GM12878 (cell line): Measurements from ENCODE around the gene DPP6. TPM values are rescaled to one million over a fixed set of nuclear protein-coding genes. Genes with fewer than 3 reads are reported as not detected.

ENCODE experiments used
- ATAC-seq: fragments of 200-7000 bp; cut with Tn5 transposase; 3 replicates; pipeline ENCODE4 v1.9.1; 2020; ENCODE audit warnings: mild to moderate bottlenecking, moderate library complexity
- BruUV-seq: library from RNA; stranded (reverse); fragments of 400-500 nt; replicated peaks from 2 replicates; lab custom pipeline; 2021; lab: Mats Ljungman, UMichigan
- CTCF ChIA-PET: fragments of 300-600 bp; sonication (Branson Sonifier 250); formaldehyde crosslinking; extraction: SDS; loops from one replicate; lab custom pipeline; 2021; ENCODE audit warnings: inconsistent platforms; lab: Yijun Ruan, JAX
- POLR2A ChIA-PET: fragments of 350-600 bp; formaldehyde crosslinking; extraction: SDS; loops from one replicate; lab custom pipeline; 2021; ENCODE audit warnings: inconsistent platforms; lab: Charles Lee
- RAD21 ChIA-PET: fragments of 300-600 bp; sonication (Branson Sonifier 250); formaldehyde crosslinking; loops from one replicate; lab custom pipeline; 2023; ENCODE audit warnings: antibody characterized with exemption; ENCODE audit not compliant: unreplicated experiment; lab: Charles Lee
- SMC1A ChIA-PET: fragments of 300-600 bp; sonication (Branson Sonifier 250); formaldehyde crosslinking; loops from one replicate; lab custom pipeline; 2023; ENCODE audit not compliant: unreplicated experiment, uncharacterized antibody; lab: Charles Lee
- DNase-seq: peaks from one replicate; pipeline ENCODE4 v3.0.0-alpha.2; 2011; ENCODE audit warnings: low read depth, low spot score
- FAIRE-seq: peaks from 3 replicates; lab custom pipeline; 2011; peaks lifted over from hg19 to GRCh38; lab: Jason Lieb, UNC
- H2AFZ ChIP-seq: 2 replicates; pipeline ENCODE4 v1.6.0; 2011; ENCODE audit warnings: low read depth, low read length, control low read depth; ENCODE audit not compliant: control insufficient read depth
- H3K27ac ChIP-seq: 2 replicates; pipeline ENCODE4 v1.5.1; 2011; ENCODE audit warnings: control low read depth; ENCODE audit not compliant: control insufficient read depth, insufficient read depth
- H3K27me3 ChIP-seq, 2 experiments: replicated peaks in 1 of 2; 2 replicates each; pipeline versions ENCODE4 v1.6.0 to v1.6.1; 2011; ENCODE audit warnings: low read length in 1 of 2; ENCODE audit not compliant: control insufficient read depth in 2 of 2, insufficient read depth in 2 of 2
- H3K36me3 ChIP-seq, 2 experiments: 2 replicates each; pipeline ENCODE4 v1.5.1; 2011; ENCODE audit warnings: low read length in 1 of 2; ENCODE audit not compliant: control insufficient read depth in 2 of 2, insufficient read depth in 2 of 2
- H3K4me1 ChIP-seq: 2 replicates; pipeline ENCODE4 v1.6.1; 2011; ENCODE audit warnings: mild to moderate bottlenecking, low read length, moderate library complexity, mixed read lengths; ENCODE audit not compliant: control insufficient read depth, insufficient read depth
- H3K4me2 ChIP-seq: 2 replicates; pipeline ENCODE4 v1.6.0; 2011; ENCODE audit warnings: control low read depth; ENCODE audit not compliant: control insufficient read depth, insufficient read depth
- H3K4me3 ChIP-seq: fragments of 200-600 bp; sonication (generic); 2 replicates; pipeline ENCODE4 v1.5.1; 2016
- H3K79me2 ChIP-seq: 2 replicates; pipeline ENCODE4 v1.6.0; 2011; ENCODE audit warnings: low read length; ENCODE audit not compliant: control insufficient read depth, insufficient read depth
- H3K9ac ChIP-seq: 2 replicates; pipeline ENCODE4 v1.8.0; 2011; ENCODE audit warnings: low read length, control low read depth, mixed read lengths; ENCODE audit not compliant: control insufficient read depth, insufficient read depth
- H3K9me3 ChIP-seq: replicated peaks from 3 replicates; pipeline ENCODE4 v1.5.1; 2011; ENCODE audit warnings: mild to moderate bottlenecking, low read length; ENCODE audit not compliant: control insufficient read depth, insufficient read depth
- H4K20me1 ChIP-seq: 2 replicates; pipeline ENCODE4 v1.6.0; 2011; ENCODE audit not compliant: control insufficient read depth, insufficient read depth
- BMI1 ChIP-seq: fragments of 450-650 bp; IDR thresholded peaks from 2 replicates; pipeline ENCODE4 v1.6.1; 2016; ENCODE audit warnings: mild to moderate bottlenecking, moderate library complexity, borderline replicate concordance
- CHD4 ChIP-seq: fragments of 200-600 bp; sonication (generic); IDR thresholded peaks from 2 replicates; pipeline ENCODE4 v1.6.1; 2016; ENCODE audit warnings: mild to moderate bottlenecking
- FOXK2 ChIP-seq: fragments of 450-650 bp; IDR thresholded peaks from 2 replicates; pipeline ENCODE4 v1.6.1; 2017; ENCODE audit warnings: mild to moderate bottlenecking, moderate library complexity
- HSF1 ChIP-seq: fragments of 150-350 bp; IDR thresholded peaks from 2 replicates; pipeline ENCODE4 v1.6.1; 2014; ENCODE audit warnings: mild to moderate bottlenecking, low read depth, low read length
- MEF2A ChIP-seq: IDR thresholded peaks from 2 replicates; pipeline ENCODE4 v1.6.1; 2011; ENCODE audit warnings: low read depth, mild to moderate bottlenecking, low read length, moderate library complexity; ENCODE audit not compliant: insufficient read depth
- MXI1 ChIP-seq: fragments of 150-350 bp; IDR thresholded peaks from 2 replicates; pipeline ENCODE4 v1.6.1; 2011; ENCODE audit warnings: low read depth, mild to moderate bottlenecking, inconsistent platforms, low read length, improper control_type of control experiment
- PML ChIP-seq: IDR thresholded peaks from 2 replicates; pipeline ENCODE4 v1.6.1; 2012; ENCODE audit warnings: low read length, inconsistent platforms
- RFX5 ChIP-seq: IDR thresholded peaks from 2 replicates; pipeline ENCODE4 v1.6.1; 2011; ENCODE audit warnings: low read depth, low read length, improper control_type of control experiment
- SIN3A ChIP-seq: IDR thresholded peaks from 2 replicates; pipeline ENCODE4 v1.6.1; 2012; ENCODE audit warnings: low read depth, low read length, improper control_type of control experiment
- SP1 ChIP-seq: IDR thresholded peaks from one replicate; pipeline ENCODE4 v1.6.1; 2011; ENCODE audit warnings: low read depth, low read length
- SUZ12 ChIP-seq: fragments of 200-600 bp; sonication (generic); IDR thresholded peaks from one replicate; pipeline ENCODE4 v1.6.1; 2018; ENCODE audit warnings: antibody characterized with exemption, mild to moderate bottlenecking; ENCODE audit not compliant: unreplicated experiment
- YY1 ChIP-seq: IDR thresholded peaks from 2 replicates; pipeline ENCODE4 v1.6.1; 2011; ENCODE audit warnings: low read depth, mild to moderate bottlenecking, low read length
- ZZZ3 ChIP-seq: IDR thresholded peaks from 2 replicates; pipeline ENCODE4 v1.6.1; 2011; ENCODE audit warnings: low read depth; ENCODE audit not compliant: control insufficient read depth, insufficient read length
- WGBS: methylation state at CpG from one replicate; pipeline ENCODE4 v1.1.6; 2016; ENCODE audit warnings: low lambda C conversion rate; ENCODE audit not compliant: insufficient replicate concordance, insufficient coverage; ENCODE audit errors: missing lambda C conversion rate; 5-methylcytosine and 5-hydroxymethylcytosine counted together
- in situ Hi-C: fragments of 300-500 bp; cut with MboI; formaldehyde crosslinking; loops from 9 replicates; pipeline ENCODE4 v1.14.3; 2018; ENCODE audit warnings: mixed read lengths
- intact Hi-C: fragments of 100-400 bp; cut with micrococcal nuclease; formaldehyde crosslinking; loops from one replicate; pipeline ENCODE4 v1.14.2; 2022; ENCODE audit not compliant: unreplicated experiment
- polyA plus RNA-seq, 11 experiments: library from polyadenylated mRNA; depleted of rRNA in 4 of 11; unstranded in 6 of 11; stranded (reverse) in 5 of 11; fragments of >200 nt; fragmentation: Nextera tagmentation in 4 of 11; fragmentation: Illumina TruSeq in 1 of 11; extraction: Ambion mirVana in 4 of 11; extraction: Trizol in 1 of 11; gene quantifications; 1 replicate in 1 of 11; 2 replicates in 10 of 11; pipeline versions ENCODE4 v1.2.1 to v1.2.3, GENCODE V29; 2011 to 2016; ENCODE audit warnings: inconsistent platforms in 2 of 11, missing spikeins in 2 of 11, low read depth in 1 of 11
- total RNA-seq, 4 experiments: library from RNA; depleted of rRNA in 3 of 4; stranded (reverse); fragments of >200 nt in 3 of 4; fragmentation: Illumina TruSeq in 1 of 4; extraction: Trizol in 1 of 4; gene quantifications; 2 replicates each; pipeline versions ENCODE4 v1.2.1 to v1.2.3, GENCODE V29; 2013 to 2021
- TF ChIP-seq, protein P1 (sequence below): fragments of 450-650 bp; IDR thresholded peaks from 2 replicates; pipeline ENCODE4 v1.6.1; 2016; ENCODE audit warnings: mild to moderate bottlenecking
- TF ChIP-seq, protein P2 (sequence below): IDR thresholded peaks from 2 replicates; pipeline ENCODE4 v1.6.1; 2012; ENCODE audit warnings: low read length, inconsistent platforms

Gene DPP6
- total and polyA plus RNA-seq, 10 of the 15 experiments (the other 5 are each of a cell fraction or from before 2014, with no cell fraction given): not detected

DNA sequence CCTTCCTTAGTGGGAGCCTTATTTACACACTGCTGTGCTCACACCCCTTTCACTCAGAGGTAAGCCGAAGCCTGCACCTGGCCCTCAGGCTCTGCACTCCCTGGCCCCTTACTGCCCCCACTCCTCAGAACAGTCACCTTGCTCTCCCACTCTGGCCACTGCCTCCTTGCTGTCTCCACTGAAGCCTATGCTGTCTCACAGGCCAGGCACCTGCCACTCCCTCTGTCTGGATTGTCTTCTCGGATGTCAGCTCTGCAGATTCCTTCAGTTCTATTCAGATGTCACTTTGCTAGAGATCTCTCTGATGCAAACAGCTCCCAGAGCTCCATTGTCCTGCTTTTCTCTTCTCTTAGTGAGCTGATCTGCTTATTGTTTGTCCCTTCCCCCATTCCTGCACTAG lies 390.7 kb downstream of the DPP6 start:
- ChIA-PET POLR2A (no interaction called here), CTCF (no interaction called here)
- no peak for FAIRE-seq
- no peak overlapping the region for H3K4me2 ChIP-seq
- WGBS: 0% methylated on average over 2 of the region's 2 CpGs
- H3K9ac ChIP-seq: no peak overlapping the region
- H4K20me1 ChIP-seq: no peaks in the 10 kb centered on the region
- no peaks in the 10 kb centered on the region for H3K36me3 ChIP-seq
- TF ChIP-seq, protein P1, sequence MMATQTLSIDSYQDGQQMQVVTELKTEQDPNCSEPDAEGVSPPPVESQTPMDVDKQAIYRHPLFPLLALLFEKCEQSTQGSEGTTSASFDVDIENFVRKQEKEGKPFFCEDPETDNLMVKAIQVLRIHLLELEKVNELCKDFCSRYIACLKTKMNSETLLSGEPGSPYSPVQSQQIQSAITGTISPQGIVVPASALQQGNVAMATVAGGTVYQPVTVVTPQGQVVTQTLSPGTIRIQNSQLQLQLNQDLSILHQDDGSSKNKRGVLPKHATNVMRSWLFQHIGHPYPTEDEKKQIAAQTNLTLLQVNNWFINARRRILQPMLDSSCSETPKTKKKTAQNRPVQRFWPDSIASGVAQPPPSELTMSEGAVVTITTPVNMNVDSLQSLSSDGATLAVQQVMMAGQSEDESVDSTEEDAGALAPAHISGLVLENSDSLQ: no peak
- TF ChIP-seq HSF1 (no peak), CHD4 (no peak), MXI1 (no peak), BMI1 (no peak), ZZZ3 (no peak), SP1 (no peak), SIN3A (no peak), FOXK2 (no peak), MEF2A (no peak), PML (no peak), SUZ12 (no peak), RFX5 (no peak), YY1 (no peak)
- TF ChIP-seq, protein P2, sequence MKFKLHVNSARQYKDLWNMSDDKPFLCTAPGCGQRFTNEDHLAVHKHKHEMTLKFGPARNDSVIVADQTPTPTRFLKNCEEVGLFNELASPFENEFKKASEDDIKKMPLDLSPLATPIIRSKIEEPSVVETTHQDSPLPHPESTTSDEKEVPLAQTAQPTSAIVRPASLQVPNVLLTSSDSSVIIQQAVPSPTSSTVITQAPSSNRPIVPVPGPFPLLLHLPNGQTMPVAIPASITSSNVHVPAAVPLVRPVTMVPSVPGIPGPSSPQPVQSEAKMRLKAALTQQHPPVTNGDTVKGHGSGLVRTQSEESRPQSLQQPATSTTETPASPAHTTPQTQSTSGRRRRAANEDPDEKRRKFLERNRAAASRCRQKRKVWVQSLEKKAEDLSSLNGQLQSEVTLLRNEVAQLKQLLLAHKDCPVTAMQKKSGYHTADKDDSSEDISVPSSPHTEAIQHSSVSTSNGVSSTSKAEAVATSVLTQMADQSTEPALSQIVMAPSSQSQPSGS: no peak
- TF ChIP-seq, all 136 proteins: peak for 0
- Histone ChIP-seq H3K9me3 (no peaks in the 10 kb centered on the region), H3K27me3 (no peaks in the 10 kb centered on the region), H3K4me1 (no peaks in the 10 kb centered on the region), H3K4me3 (no peak overlapping the region), H3K79me2 (no peaks in the 10 kb centered on the region), H2AFZ (no peak overlapping the region), H3K27ac (no peak overlapping the region)
- intact Hi-C loops: no loop called here
- no peak for ATAC-seq
- in situ Hi-C loops: no loop called here
- ChIA-PET RAD21 (no interaction called here), SMC1A (no interaction called here)
- no peak for DNase-seq
- BruUV-seq: no TSS peak
